H1 (cell line): ENCODE data around the gene GLE1. TPM values are rescaled to one million over a fixed set of nuclear protein-coding genes. Genes with fewer than 3 reads are reported as not detected.

Experiments
- CTCF ChIA-PET: fragments of 300-600 bp; sonication (Branson Sonifier 250); formaldehyde crosslinking; loops from one replicate; lab custom pipeline; 2021; ENCODE audit not compliant: partially characterized antibody; lab: Charles Lee
- POLR2A ChIA-PET: fragments of 300-600 bp; sonication (Branson Sonifier 250); formaldehyde crosslinking; loops from one replicate; lab custom pipeline; 2021; ENCODE audit warnings: inconsistent platforms; ENCODE audit not compliant: partially characterized antibody; lab: Charles Lee
- DNase-seq, 2 experiments: peaks; one replicate each; pipeline versions ENCODE4 v3.0.0 to v3.0.0-alpha.2; 2010 to 2022; ENCODE audit warnings: low spot score in 2 of 2, low read depth in 1 of 2, mixed read lengths in 1 of 2
- FAIRE-seq: peaks from 2 replicates; lab custom pipeline; 2011; peaks lifted over from hg19 to GRCh38; lab: Jason Lieb, UNC
- H2AFZ ChIP-seq: 2 replicates; pipeline ENCODE4 v1.8.1; 2012; ENCODE audit warnings: low read length, inconsistent platforms
- H2AK5ac ChIP-seq: 2 replicates; pipeline ENCODE4 v1.6.1; 2013; ENCODE audit warnings: low read depth, low read length
- H2BK120ac ChIP-seq: replicated peaks from 2 replicates; pipeline ENCODE3; 2013; ENCODE audit warnings: low read depth, low read length, inconsistent platforms
- H2BK12ac ChIP-seq: 2 replicates; pipeline ENCODE4 v1.6.1; 2013; ENCODE audit warnings: low read depth, low read length
- H2BK15ac ChIP-seq: 2 replicates; pipeline ENCODE4 v1.6.1; 2013; ENCODE audit warnings: low read length
- H2BK20ac ChIP-seq: 2 replicates; pipeline ENCODE4 v1.6.1; 2013; ENCODE audit warnings: low read length
- H2BK5ac ChIP-seq: 2 replicates; pipeline ENCODE4 v1.6.1; 2013; ENCODE audit warnings: low read depth, low read length
- H3K14ac ChIP-seq: 2 replicates; pipeline ENCODE4 v1.6.1; 2013; ENCODE audit warnings: inconsistent platforms; ENCODE audit not compliant: insufficient read length
- H3K18ac ChIP-seq: 2 replicates; pipeline ENCODE4 v1.6.1; 2013; ENCODE audit warnings: low read length; ENCODE audit errors: extremely low read depth
- H3K23ac ChIP-seq: 2 replicates; pipeline ENCODE4 v1.6.1; 2013; ENCODE audit warnings: inconsistent platforms; ENCODE audit not compliant: insufficient read length
- H3K23me2 ChIP-seq: 2 replicates; pipeline ENCODE4 v1.6.1; 2013; ENCODE audit warnings: low read depth, low read length
- H3K27ac ChIP-seq: 2 replicates; pipeline ENCODE4 v1.6.1; 2011; ENCODE audit warnings: low read depth, low read length, inconsistent platforms
- H3K27me3 ChIP-seq, 4 experiments: replicated peaks in 1 of 4; 1 replicate in 1 of 4; 2 replicates in 3 of 4; pipeline versions ENCODE4 v1.6.1 to v1.8.1; 2011 to 2013; ENCODE audit warnings: low read length in 3 of 4, mild to moderate bottlenecking in 3 of 4, inconsistent platforms in 2 of 4, mixed read lengths in 2 of 4, moderate library complexity in 1 of 4; ENCODE audit not compliant: control insufficient read depth in 3 of 4, insufficient read depth in 3 of 4; ENCODE audit errors: extremely low read depth in 1 of 4
- H3K36me3 ChIP-seq, 4 experiments: 2 replicates each; pipeline versions ENCODE4 v1.6.1 to v1.8.1; 2011 to 2013; ENCODE audit warnings: mild to moderate bottlenecking in 4 of 4, low read length in 3 of 4, moderate library complexity in 2 of 4, control low read depth in 1 of 4, inconsistent platforms in 1 of 4; ENCODE audit not compliant: insufficient read depth in 4 of 4, control insufficient read depth in 2 of 4
- H3K4ac ChIP-seq: replicated peaks from 2 replicates; pipeline ENCODE3; 2013; ENCODE audit warnings: low read length, low read depth, mixed read lengths, inconsistent platforms; ENCODE audit not compliant: insufficient read length
- H3K4me1 ChIP-seq, 4 experiments: replicated peaks in 1 of 4; 1 replicate in 1 of 4; 2 replicates in 3 of 4; pipeline versions ENCODE4 v1.6.1 to v1.8.1; 2011 to 2013; ENCODE audit warnings: low read length in 3 of 4, inconsistent platforms in 2 of 4, mixed read lengths in 1 of 4; ENCODE audit not compliant: insufficient read depth in 4 of 4, control insufficient read depth in 3 of 4
- H3K4me2 ChIP-seq, 2 experiments: 2 replicates each; pipeline versions ENCODE4 v1.6.1 to v1.8.1; 2011 to 2013; ENCODE audit warnings: low read depth in 2 of 2, low read length in 2 of 2, control low read depth in 1 of 2, inconsistent platforms in 1 of 2, mild to moderate bottlenecking in 1 of 2; ENCODE audit not compliant: insufficient read depth in 1 of 2
- H3K4me3 ChIP-seq, 4 experiments: fragments of 200-600, 300-600 bp in 1 of 4; sonication (generic), shearing (Covaris generic), sonication (Bioruptor Twin) in 1 of 4; 2 replicates each; pipeline versions ENCODE4 v1.5.1 to v1.8.1; 2011 to 2016; ENCODE audit warnings: low read length in 4 of 4, low read depth in 3 of 4, control low read depth in 2 of 4, inconsistent platforms in 2 of 4, mild to moderate bottlenecking in 2 of 4, mixed read lengths in 1 of 4, moderate library complexity in 1 of 4; ENCODE audit not compliant: insufficient read depth in 2 of 4; ENCODE audit errors: extremely low read depth in 1 of 4
- H3K56ac ChIP-seq: replicated peaks from 2 replicates; pipeline ENCODE3; 2013; ENCODE audit warnings: low read depth, mild to moderate bottlenecking, mixed read lengths, low read length, inconsistent platforms; ENCODE audit not compliant: insufficient read length
- H3K79me1 ChIP-seq: 2 replicates; pipeline ENCODE4 v1.6.1; 2013; ENCODE audit warnings: low read depth, low read length, control low read depth
- H3K79me2 ChIP-seq, 2 experiments: 2 replicates each; pipeline versions ENCODE4 v1.6.1 to v1.8.1; 2012 to 2013; ENCODE audit warnings: low read length in 2 of 2, mild to moderate bottlenecking in 2 of 2, inconsistent platforms in 1 of 2; ENCODE audit not compliant: insufficient read depth in 2 of 2, control insufficient read depth in 1 of 2
- H3K9ac ChIP-seq, 4 experiments: replicated peaks in 1 of 4; 1 replicate in 1 of 4; 2 replicates in 3 of 4; pipeline versions ENCODE4 v1.6.1 to v1.8.1; 2011 to 2013; ENCODE audit warnings: low read depth in 3 of 4, low read length in 3 of 4, control low read depth in 2 of 4, mild to moderate bottlenecking in 2 of 4, moderate library complexity in 2 of 4, inconsistent platforms in 1 of 4; ENCODE audit errors: extremely low read depth in 1 of 4
- H3K9me3 ChIP-seq, 2 experiments: 2 replicates each; pipeline versions ENCODE4 v1.6.1 to v1.8.1; 2012 to 2013; ENCODE audit warnings: mild to moderate bottlenecking in 2 of 2, moderate library complexity in 2 of 2, control low read depth in 1 of 2, inconsistent platforms in 1 of 2, low read depth in 1 of 2, low read length in 1 of 2, mixed read lengths in 1 of 2; ENCODE audit not compliant: insufficient read depth in 2 of 2
- H4K20me1 ChIP-seq, 2 experiments: replicated peaks in 1 of 2; 2 replicates each; pipeline versions ENCODE3 to v1.8.1; 2011 to 2013; ENCODE audit warnings: inconsistent platforms in 2 of 2, low read length in 2 of 2, mild to moderate bottlenecking in 1 of 2; ENCODE audit not compliant: insufficient read depth in 2 of 2, control insufficient read depth in 1 of 2
- H4K5ac ChIP-seq: 2 replicates; pipeline ENCODE4 v1.6.1; 2013; ENCODE audit warnings: low read length, low read depth, mixed read lengths, inconsistent platforms; ENCODE audit not compliant: insufficient read length
- H4K8ac ChIP-seq: 2 replicates; pipeline ENCODE4 v1.8.0; 2013; ENCODE audit warnings: mild to moderate bottlenecking, moderate library complexity, low read length, inconsistent platforms; ENCODE audit not compliant: insufficient read depth; ENCODE audit errors: extremely low read depth
- H4K91ac ChIP-seq: replicated peaks from 2 replicates; pipeline ENCODE3; 2013; ENCODE audit warnings: low read length, mixed read lengths, inconsistent platforms; ENCODE audit not compliant: insufficient read length
- BCL11A ChIP-seq, 2 experiments: IDR thresholded peaks; one replicate each; pipeline ENCODE4 v1.6.1; 2011; ENCODE audit warnings: low read depth in 2 of 2, low read length in 2 of 2, mild to moderate bottlenecking in 2 of 2
- BRCA1 ChIP-seq: IDR thresholded peaks from 2 replicates; pipeline ENCODE4 v1.6.1; 2012; ENCODE audit warnings: low read depth, low read length, improper control_type of control experiment
- EZH2 ChIP-seq: fragments of 200-600 bp; sonication (generic); IDR thresholded peaks from 2 replicates; pipeline ENCODE4 v1.7.1; 2012; ENCODE audit warnings: low read depth, mild to moderate bottlenecking, moderate library complexity, low read length, inconsistent platforms; ENCODE audit not compliant: severe bottlenecking
- GTF2F1 ChIP-seq: IDR thresholded peaks from 2 replicates; pipeline ENCODE4 v1.6.1; 2012; ENCODE audit warnings: low read depth, low read length, improper control_type of control experiment, borderline replicate concordance
- HDAC6 ChIP-seq: IDR thresholded peaks from one replicate; pipeline ENCODE4 v1.7.1; 2012; ENCODE audit warnings: low read depth, mild to moderate bottlenecking, inconsistent platforms, low read length, moderate library complexity
- JUN ChIP-seq: IDR thresholded peaks from 2 replicates; pipeline ENCODE4 v1.6.1; 2011; ENCODE audit warnings: low read depth, mild to moderate bottlenecking, improper control_type of control experiment, low read length
- JUND ChIP-seq: IDR thresholded peaks from 2 replicates; pipeline ENCODE4 v1.6.1; 2011; ENCODE audit warnings: mild to moderate bottlenecking, improper control_type of control experiment, low read length
- POLR2AphosphoS5 ChIP-seq: IDR thresholded peaks from 2 replicates; pipeline ENCODE4 v1.6.1; 2011; ENCODE audit warnings: low read depth, low read length
- SAP30 ChIP-seq: fragments of 300-600 bp; sonication (generic); IDR thresholded peaks from 2 replicates; pipeline ENCODE4 v1.7.1; 2012; ENCODE audit warnings: low read length, moderate library complexity, mild to moderate bottlenecking, inconsistent platforms; ENCODE audit not compliant: insufficient read depth, insufficient replicate concordance
- SIN3A ChIP-seq, 2 experiments: IDR thresholded peaks in 1 of 2; conservative IDR thresholded peaks in 1 of 2; 2 replicates each; pipeline ENCODE4 v1.6.1; 2011 to 2012; ENCODE audit warnings: low read length in 2 of 2, improper control_type of control experiment in 1 of 2, low read depth in 1 of 2, mild to moderate bottlenecking in 1 of 2
- TAF1 ChIP-seq: IDR thresholded peaks from 2 replicates; pipeline ENCODE4 v1.6.1; 2011; ENCODE audit warnings: mild to moderate bottlenecking, low read depth, low read length
- ZNF274 ChIP-seq: IDR thresholded peaks from 2 replicates; pipeline ENCODE4 v1.7.0; 2012; ENCODE audit warnings: low read length, borderline replicate concordance; ENCODE audit errors: extremely low read depth
- WGBS, 2 experiments: shearing (Covaris generic) in 1 of 2; methylation state at CpG; one replicate each; pipeline versions ENCODE4 v1.1.6 to v1.1.7; 2013 to 2015; ENCODE audit warnings: low lambda C conversion rate in 2 of 2, mixed read lengths in 2 of 2, inconsistent platforms in 1 of 2, low coverage in 1 of 2, missing lambda C conversion rate in 1 of 2; ENCODE audit not compliant: insufficient replicate concordance in 2 of 2, insufficient coverage in 1 of 2, insufficient read length in 1 of 2; ENCODE audit errors: extremely low coverage in 1 of 2, missing lambda C conversion rate in 1 of 2; 5-methylcytosine and 5-hydroxymethylcytosine counted together
- polyA plus RNA-seq, 7 experiments: library from polyadenylated mRNA; depleted of rRNA in 3 of 7; stranded (reverse) in 5 of 7; unstranded in 2 of 7; fragments of >200 nt in 5 of 7; fragments of 200-250 nt in 2 of 7; gene quantifications; 1 replicate in 5 of 7; 2 replicates in 1 of 7; 4 replicates in 1 of 7; pipeline versions ENCODE4 v1.2.1 to v1.2.3, GENCODE V29; 2011 to 2013; ENCODE audit warnings: missing spikeins in 2 of 7, mixed read lengths in 2 of 7
- total RNA-seq: library from RNA; stranded (reverse); fragmentation: NEBNext Ultra II Directional; extraction: Animal tissue kit (Norgen Biotek cat#: 25700); gene quantifications from 2 replicates; pipeline ENCODE4 v1.2.1, GENCODE V29; 2021
- TF ChIP-seq, protein P1 (sequence below): IDR thresholded peaks from 2 replicates; pipeline ENCODE4 v1.6.1; 2012; ENCODE audit warnings: inconsistent platforms

GLE1 gene
- total and polyA plus RNA-seq, 2 of the 8 experiments (the other 6 are each of a cell fraction or from before 2014, with no cell fraction given) = 9.6 to 14.9 TPM

DNA sequence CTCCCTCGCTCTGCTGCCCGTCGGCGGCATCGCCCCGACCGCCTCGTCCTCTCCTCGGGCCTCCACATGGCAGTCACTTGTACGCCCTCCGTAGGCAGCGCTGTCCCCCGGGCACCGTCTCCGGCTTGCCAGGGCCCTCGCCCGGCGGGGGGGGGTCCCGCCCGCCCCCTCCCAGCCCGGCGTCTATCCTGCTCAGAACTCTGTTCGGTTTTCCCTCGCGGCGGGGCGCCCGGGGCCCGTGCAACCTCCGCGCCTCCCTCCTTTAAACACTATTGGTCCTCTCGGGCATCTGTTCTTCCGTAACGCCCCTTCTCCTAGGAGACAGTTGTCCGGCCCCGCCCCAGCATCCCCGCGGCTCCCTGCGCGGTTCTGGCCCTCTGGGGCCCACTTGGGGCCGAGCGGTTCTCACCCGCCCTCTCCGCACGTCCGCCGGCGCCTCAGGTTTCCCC lies 47.9 kb upstream of the GLE1 start:
- Histone ChIP-seq H3K79me2 (no peaks in the 10 kb centered on the region), H2BK5ac (no peak overlapping the region), H3K9ac (no peak overlapping the region), H3K4me2 (peak overlapping the region; percentile 78 to 93), H2BK120ac (no peak overlapping the region), H3K27ac (no peak overlapping the region), H2AK5ac (no peak overlapping the region), H2BK15ac (no peak overlapping the region), H4K5ac (no peak overlapping the region), H3K79me1 (no peaks in the 10 kb centered on the region), H3K14ac (no peak overlapping the region), H4K8ac (no peak overlapping the region), H3K56ac (no peak overlapping the region), H2BK12ac (no peak overlapping the region), H3K4me1 (peaks cover 0 to 8% (median 5%) of the 10 kb centered on the region in 4 experiments; a peak in 5 of 7 replicates), H3K4ac (no peak overlapping the region), H3K27me3 (peaks cover 18 to 50% (median 45%) of the 10 kb centered on the region in 4 experiments), H3K4me3 (peak overlapping the region; percentile 57 to 74 (median 70)), H3K23me2 (peaks cover 6% of the 10 kb centered on the region), H3K9me3 (no peaks in the 10 kb centered on the region), H2BK20ac (no peak overlapping the region), H4K20me1 (peaks cover 14 to 16% of the 10 kb centered on the region in 2 experiments), H2AFZ (no peak overlapping the region), H3K36me3 (peaks cover 0 to 2% (median 0%) of the 10 kb centered on the region in 4 experiments; a peak in 1 of 8 replicates), H3K23ac (no peak overlapping the region), H3K18ac (no peak overlapping the region), H4K91ac (no peak overlapping the region)
- WGBS, 2 experiments = 2% methylated on average over 13 of the region's 48 CpGs; no CpG with 5 or more reads in 1 of the 2 experiments
- POLR2A ChIA-PET = interaction anchor here (1.0 kb wide), 1 partner anchor 18 kb away, joined by 3 read pairs; no protein-coding TSS in a partner anchor
- peak in 1 of 2 experiments; percentile 79 for DNase-seq
- CTCF ChIA-PET = interaction anchor here (0.7 to 2.0 kb wide), 2 partner anchors 29 to 94 kb away, joined by 3 to 5 read pairs; no protein-coding TSS in a partner anchor
- FAIRE-seq = no peak
- TF ChIP-seq TAF1 = no peak
- TF ChIP-seq ZNF274 = no peak
- TF ChIP-seq SAP30 = no peak
- no peak for TF ChIP-seq HDAC6
- TF ChIP-seq SIN3A (conservative IDR thresholded peaks at IDR 0.05 in 1 of 2, IDR thresholded peaks at IDR 0.05 in 1 of 2; ENCODE audit: low read depth in 1 of 2, low read length in 2 of 2) = no peak
- no peak for TF ChIP-seq JUN
- TF ChIP-seq EZH2 = peak; percentile 46
- TF ChIP-seq BCL11A (IDR thresholded peaks at IDR 0.05; ENCODE audit: low read depth in 2 of 2, low read length in 2 of 2) = no peak
- no peak for TF ChIP-seq JUND
- no peak for TF ChIP-seq POLR2AphosphoS5
- no peak for TF ChIP-seq BRCA1
- no peak for TF ChIP-seq GTF2F1
- TF ChIP-seq, protein P1, sequence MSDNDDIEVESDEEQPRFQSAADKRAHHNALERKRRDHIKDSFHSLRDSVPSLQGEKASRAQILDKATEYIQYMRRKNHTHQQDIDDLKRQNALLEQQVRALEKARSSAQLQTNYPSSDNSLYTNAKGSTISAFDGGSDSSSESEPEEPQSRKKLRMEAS = peak; percentile 60; the same call in 1 of the 2 replicates
